ENCODE data around the gene DOP1A.

DNA sequence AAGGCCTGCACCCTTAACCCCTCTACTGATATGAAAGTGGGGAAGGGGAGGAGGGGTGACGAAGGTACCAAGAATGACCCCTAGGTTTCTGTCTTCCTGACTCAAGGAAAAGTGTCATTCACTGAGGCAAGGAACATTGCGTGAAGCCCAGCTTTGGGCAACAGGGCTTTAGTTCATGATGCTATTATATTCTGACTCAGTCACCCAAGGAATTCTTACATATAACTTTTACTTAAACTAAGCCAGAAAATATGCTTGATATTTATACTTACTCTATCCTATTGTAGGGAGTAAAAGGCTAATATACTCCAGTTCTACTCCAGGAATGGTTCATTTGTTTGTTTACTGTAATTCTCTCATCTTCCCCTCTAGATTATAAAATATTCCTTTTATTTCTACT is 60.5 kb downstream of the DOP1A start:
- no peak for TF ChIP-seq POLR2A (IDR thresholded peaks at IDR 0.05; ENCODE audit: low read depth)
- TF ChIP-seq, protein P1, sequence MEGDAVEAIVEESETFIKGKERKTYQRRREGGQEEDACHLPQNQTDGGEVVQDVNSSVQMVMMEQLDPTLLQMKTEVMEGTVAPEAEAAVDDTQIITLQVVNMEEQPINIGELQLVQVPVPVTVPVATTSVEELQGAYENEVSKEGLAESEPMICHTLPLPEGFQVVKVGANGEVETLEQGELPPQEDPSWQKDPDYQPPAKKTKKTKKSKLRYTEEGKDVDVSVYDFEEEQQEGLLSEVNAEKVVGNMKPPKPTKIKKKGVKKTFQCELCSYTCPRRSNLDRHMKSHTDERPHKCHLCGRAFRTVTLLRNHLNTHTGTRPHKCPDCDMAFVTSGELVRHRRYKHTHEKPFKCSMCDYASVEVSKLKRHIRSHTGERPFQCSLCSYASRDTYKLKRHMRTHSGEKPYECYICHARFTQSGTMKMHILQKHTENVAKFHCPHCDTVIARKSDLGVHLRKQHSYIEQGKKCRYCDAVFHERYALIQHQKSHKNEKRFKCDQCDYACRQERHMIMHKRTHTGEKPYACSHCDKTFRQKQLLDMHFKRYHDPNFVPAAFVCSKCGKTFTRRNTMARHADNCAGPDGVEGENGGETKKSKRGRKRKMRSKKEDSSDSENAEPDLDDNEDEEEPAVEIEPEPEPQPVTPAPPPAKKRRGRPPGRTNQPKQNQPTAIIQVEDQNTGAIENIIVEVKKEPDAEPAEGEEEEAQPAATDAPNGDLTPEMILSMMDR (IDR thresholded peaks at IDR 0.05): no peak
- TF ChIP-seq POLR2AphosphoS5 (IDR thresholded peaks at IDR 0.05): no peak
